Measurements from ENCODE around the gene GFER. TPM values are rescaled to one million over a fixed set of nuclear protein-coding genes. Genes with fewer than 3 reads are reported as not detected.

GFER gene
- total RNA-seq, 2 experiments from 2014 or later = 33.5 to 33.9 TPM

DNA sequence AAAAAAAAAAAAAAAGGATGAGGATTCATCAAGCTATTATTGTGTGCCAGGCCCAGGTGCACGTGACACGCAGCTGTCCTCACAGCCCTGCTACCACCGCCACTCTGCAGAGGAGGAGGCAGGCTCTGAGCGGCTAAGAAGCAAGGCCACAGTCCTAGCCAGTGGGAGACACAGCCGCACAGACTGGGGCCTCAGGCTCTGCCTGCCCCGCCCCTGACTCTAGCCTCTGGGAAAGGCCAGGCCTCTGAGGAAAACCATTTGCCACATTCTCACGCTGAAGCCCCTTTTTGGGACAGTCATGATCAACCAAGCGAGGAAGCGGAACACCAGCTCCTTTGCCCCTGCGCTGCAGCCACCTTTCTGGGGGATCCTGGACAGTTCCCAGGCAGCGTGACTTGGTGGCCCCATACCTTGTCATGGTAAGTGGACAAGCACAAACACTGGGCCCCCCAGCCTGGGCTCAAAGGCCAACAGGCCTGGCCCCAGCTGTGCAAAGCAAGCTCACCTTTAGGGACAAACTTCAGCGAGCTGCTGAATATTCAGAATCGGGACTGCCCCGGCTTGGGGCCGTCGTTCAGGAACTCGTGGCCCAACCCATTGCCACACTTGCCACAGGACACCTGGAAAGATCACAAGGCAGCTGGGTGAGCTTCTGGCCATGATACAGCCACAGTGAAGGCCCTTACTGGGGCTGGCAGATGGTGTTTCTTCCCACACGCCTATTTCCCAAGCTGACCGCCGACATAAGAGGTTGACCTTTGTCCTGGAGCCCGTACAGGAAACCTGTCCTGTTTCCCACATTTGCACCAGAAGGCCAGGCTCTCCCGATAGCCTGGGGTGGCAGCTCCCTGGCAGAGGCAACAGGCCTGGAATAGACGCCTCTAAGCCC lies 43.5 kb upstream of the GFER start:
- ChIA-PET CTCF (interaction anchor here (1.0 to 2.5 kb wide), 3 partner anchors 10 to 78 kb away, joined by 3 to 14 read pairs (median 9); no protein-coding TSS in a partner anchor), POLR2A (interaction anchor here (0.9 to 9.2 kb wide), 2 partner anchors 23 to 41 kb away, joined by 3 to 113 read pairs; partner anchors contain the start of genes NDUFB10, NOXO1, RNF151 and RPS2)
- Mint-ChIP-seq H3K9me3 (no peaks in the 10 kb centered on the region), H3K36me3 (ENCODE audit: low read depth) (peaks cover 4% of the 10 kb centered on the region), H3K27me3 (no peaks in the 10 kb centered on the region), H3K4me1 (ENCODE audit: low read depth) (peaks cover 23% of the 10 kb centered on the region), H3K27ac (no peak overlapping the region), H3K4me3 (no peak overlapping the region)
- TF ChIP-seq, protein P1, sequence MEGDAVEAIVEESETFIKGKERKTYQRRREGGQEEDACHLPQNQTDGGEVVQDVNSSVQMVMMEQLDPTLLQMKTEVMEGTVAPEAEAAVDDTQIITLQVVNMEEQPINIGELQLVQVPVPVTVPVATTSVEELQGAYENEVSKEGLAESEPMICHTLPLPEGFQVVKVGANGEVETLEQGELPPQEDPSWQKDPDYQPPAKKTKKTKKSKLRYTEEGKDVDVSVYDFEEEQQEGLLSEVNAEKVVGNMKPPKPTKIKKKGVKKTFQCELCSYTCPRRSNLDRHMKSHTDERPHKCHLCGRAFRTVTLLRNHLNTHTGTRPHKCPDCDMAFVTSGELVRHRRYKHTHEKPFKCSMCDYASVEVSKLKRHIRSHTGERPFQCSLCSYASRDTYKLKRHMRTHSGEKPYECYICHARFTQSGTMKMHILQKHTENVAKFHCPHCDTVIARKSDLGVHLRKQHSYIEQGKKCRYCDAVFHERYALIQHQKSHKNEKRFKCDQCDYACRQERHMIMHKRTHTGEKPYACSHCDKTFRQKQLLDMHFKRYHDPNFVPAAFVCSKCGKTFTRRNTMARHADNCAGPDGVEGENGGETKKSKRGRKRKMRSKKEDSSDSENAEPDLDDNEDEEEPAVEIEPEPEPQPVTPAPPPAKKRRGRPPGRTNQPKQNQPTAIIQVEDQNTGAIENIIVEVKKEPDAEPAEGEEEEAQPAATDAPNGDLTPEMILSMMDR (IDR thresholded peaks at IDR 0.05) = no peak
- intact Hi-C loops (cut with micrococcal nuclease) = no loop called here
- no peak for ATAC-seq
- no peak for DNase-seq

DNA sequence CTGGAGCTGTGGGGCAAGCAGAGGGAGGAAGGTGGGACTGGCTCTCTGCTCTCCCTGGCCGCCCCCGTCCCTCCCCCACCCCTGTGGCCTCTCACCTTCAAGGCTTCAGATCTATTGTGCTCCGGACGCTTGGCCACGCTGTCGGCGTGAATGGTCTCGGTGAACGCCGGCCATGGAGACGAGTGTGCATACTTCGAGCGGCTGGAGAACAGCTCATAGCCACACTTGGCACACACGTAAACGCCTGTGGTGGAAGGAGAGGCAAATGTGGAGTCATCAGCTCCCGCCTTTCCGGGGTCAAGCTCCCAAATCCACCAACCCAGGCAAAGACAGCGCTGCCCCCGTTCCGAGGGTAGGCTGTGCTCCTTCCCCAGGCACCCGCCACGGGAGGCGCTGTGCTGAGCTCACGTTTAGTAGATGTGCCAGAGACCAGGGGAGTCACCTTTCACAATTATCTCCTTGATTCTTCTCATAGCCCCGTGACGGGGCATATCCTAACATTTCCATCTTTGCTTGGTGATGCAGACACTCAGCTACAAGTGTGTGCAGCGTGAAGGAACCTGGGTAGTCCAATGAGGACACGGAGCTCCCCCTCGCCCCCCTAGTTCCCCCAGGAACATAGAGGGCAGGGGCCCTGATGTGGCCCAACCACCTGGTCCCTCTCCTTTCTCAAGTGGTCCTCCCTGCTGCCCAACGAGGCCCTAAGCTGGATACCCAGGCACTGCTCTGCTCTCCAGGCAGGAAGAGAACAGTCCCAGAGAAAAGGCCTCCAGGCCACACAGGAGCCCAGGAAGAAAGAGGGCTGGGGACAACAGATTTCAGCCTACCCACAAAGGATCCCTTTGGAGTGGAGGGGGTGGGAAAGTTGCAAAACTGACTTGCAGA lies 42.6 kb upstream of the GFER start:
- DNase-seq = no peak
- ATAC-seq = no peak
- peaks cover 4% of the 10 kb centered on the region for H3K36me3 Mint-ChIP-seq (ENCODE audit: low read depth)
- POLR2A ChIA-PET = interaction anchor here (0.9 to 9.2 kb wide), 2 partner anchors 22 to 40 kb away, joined by 3 to 113 read pairs; partner anchors contain the start of genes NDUFB10, NOXO1, RNF151 and RPS2
- H3K4me1 Mint-ChIP-seq (ENCODE audit: low read depth) = peaks cover 23% of the 10 kb centered on the region
- no peaks in the 10 kb centered on the region for H3K27me3 Mint-ChIP-seq
- H3K9me3 Mint-ChIP-seq = no peaks in the 10 kb centered on the region
- H3K27ac Mint-ChIP-seq = no peak overlapping the region
- TF ChIP-seq, protein P1 (IDR thresholded peaks at IDR 0.05) = no peak
- H3K4me3 Mint-ChIP-seq = peak overlapping the region; percentile 82
- CTCF ChIA-PET = interaction anchor here (1.0 to 2.5 kb wide), 3 partner anchors 10 to 79 kb away, joined by 3 to 14 read pairs (median 9); no protein-coding TSS in a partner anchor
- intact Hi-C loops (cut with micrococcal nuclease) = no loop called here

DNA sequence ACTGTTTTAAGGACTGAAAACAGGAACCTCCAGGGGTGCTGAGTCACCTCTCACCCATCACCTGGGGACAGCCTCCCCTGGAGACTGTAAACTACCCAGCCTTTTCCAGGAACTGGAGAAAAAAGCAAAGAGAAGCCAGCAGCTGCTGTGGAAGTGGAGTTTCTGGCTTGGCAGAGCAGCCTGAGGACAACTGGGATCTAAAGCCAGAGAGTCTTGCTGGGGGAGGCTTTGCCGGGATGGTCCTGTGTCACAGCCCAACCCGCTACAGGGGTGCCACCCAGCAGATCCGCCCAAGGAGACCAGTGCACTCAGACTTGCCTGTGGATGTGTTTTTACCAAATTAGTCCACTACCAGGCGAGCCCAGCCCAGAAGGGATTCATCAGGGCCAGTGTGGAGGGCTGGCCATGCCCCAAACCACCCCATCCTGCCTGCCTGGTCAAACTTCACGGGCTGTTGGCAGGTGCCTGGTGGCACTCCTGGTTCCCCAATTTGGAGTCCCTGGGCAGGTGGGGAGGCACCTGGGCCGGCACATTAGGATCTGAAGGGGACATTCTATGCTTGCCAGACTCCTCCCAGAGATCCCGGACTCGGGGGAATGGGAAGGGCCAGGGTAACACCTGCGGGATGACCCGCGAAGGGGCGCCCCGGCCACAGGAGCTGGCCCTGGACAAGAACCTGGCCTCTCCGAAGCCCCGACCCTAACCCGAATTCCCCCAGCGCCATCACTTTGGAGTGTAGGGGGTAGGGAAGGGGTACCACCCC lies 41.8 kb upstream of the GFER start:
- H3K36me3 Mint-ChIP-seq (ENCODE audit: low read depth) = peaks cover 4% of the 10 kb centered on the region
- CTCF ChIA-PET = interaction anchor here (1.5 to 2.5 kb wide), 2 partner anchors 13 to 78 kb away, joined by 4 to 14 read pairs; no protein-coding TSS in a partner anchor
- POLR2A ChIA-PET = interaction anchor here (0.6 to 9.2 kb wide), 2 partner anchors 21 to 1722 kb away, joined by 3 to 113 read pairs; partner anchors contain the start of genes NDUFB10, RNF151 and RPS2
- peak overlapping the region; percentile 59 for H3K27ac Mint-ChIP-seq
- TF ChIP-seq, protein P1 (IDR thresholded peaks at IDR 0.05) = no peak
- intact Hi-C loops (cut with micrococcal nuclease) = no loop called here
- peaks cover 23% of the 10 kb centered on the region for H3K4me1 Mint-ChIP-seq (ENCODE audit: low read depth)
- ATAC-seq (no peak), DNase-seq (peak; percentile 31)
- H3K9me3 Mint-ChIP-seq = no peaks in the 10 kb centered on the region
- peak overlapping the region; percentile 82 for H3K4me3 Mint-ChIP-seq
- H3K27me3 Mint-ChIP-seq = no peaks in the 10 kb centered on the region

DNA sequence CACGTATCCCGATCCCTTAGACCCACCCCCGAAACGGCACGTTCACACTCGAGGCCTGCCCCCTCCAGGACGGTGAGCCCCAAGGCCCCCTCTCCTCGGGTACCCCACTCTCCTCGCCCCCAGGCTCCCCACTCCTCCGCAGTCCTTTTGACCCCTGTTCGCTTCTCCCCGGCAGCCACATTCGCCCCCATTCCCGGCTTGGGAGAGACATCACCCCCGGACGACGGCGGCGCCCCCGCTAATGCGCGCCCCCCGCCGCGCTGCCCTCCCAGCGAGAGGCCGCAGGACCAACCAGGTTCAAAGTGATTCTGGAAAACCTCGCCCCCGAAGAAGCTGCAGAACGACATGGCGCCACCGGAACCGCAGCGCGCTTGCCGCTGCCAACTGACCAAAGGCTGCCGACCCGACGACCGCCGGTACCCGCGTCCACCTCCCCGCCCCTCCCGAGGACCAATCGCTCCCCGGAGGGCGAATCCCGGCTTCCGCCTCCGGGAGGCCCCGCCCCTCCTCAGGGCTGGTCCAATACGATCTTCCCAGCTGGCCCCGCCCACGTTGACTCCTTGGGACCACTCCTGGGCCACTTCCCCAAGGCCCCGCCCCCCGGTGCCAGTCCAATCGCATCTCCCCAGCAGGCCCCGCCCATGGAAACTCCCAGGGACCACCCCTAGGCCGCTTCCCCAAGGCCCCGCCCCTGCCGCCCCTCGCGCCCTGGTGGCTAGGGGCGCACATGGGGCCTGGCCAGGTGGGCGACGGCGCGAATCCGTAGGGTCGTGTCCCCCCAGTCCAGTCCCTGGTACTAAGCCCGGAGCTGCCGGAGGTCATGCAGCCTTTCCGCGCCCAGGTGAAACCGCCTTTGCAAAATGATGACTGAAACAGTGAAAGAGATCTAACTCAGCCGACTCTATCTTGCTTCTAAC lies 40.9 kb upstream of the GFER start, which contains the start of gene MSRB1:
Gene MSRB1 (minus strand): TSS at position 390 of the 917 bp plus-strand sequence. CDS start 43 bp downstream, at position 347.
- ChIA-PET CTCF (interaction anchor here (1.0 to 1.5 kb wide), 5 partner anchors 10 to 237 kb away, joined by 3 to 8 read pairs (median 4); partner anchors contain the start of gene MAPK8IP3), POLR2A (interaction anchor here (0.6 to 9.2 kb wide), 5 partner anchors 20 to 1721 kb away, joined by 3 to 113 read pairs (median 3); partner anchors contain the start of genes NDUFB10, RNF151 and RPS2)
- H3K9me3 Mint-ChIP-seq = no peaks in the 10 kb centered on the region
- H3K36me3 Mint-ChIP-seq (ENCODE audit: low read depth) = peaks cover 4% of the 10 kb centered on the region
- peak within 1 kb of the TSS; percentile 82 for H3K4me3 Mint-ChIP-seq
- TF ChIP-seq, protein P1 (IDR thresholded peaks at IDR 0.05) = no peak
- no peaks in the 10 kb centered on the region for H3K27me3 Mint-ChIP-seq
- peak within 1 kb of the TSS; percentile 86 for H3K27ac Mint-ChIP-seq
- ATAC-seq = peak; percentile 99
- intact Hi-C loops (cut with micrococcal nuclease) = no loop called here
- peak; percentile 100 for DNase-seq
- H3K4me1 Mint-ChIP-seq (ENCODE audit: low read depth) = peaks cover 23% of the 10 kb centered on the region
